Fibroblast of peridontal ligament (primary cell): ENCODE results near the gene TAF4.

Experiments used
- DNase-seq: peaks from one replicate; pipeline ENCODE4 v3.0.0-alpha.2; 2010; ENCODE audit errors: extremely low read depth

TAF4 gene

DNA sequence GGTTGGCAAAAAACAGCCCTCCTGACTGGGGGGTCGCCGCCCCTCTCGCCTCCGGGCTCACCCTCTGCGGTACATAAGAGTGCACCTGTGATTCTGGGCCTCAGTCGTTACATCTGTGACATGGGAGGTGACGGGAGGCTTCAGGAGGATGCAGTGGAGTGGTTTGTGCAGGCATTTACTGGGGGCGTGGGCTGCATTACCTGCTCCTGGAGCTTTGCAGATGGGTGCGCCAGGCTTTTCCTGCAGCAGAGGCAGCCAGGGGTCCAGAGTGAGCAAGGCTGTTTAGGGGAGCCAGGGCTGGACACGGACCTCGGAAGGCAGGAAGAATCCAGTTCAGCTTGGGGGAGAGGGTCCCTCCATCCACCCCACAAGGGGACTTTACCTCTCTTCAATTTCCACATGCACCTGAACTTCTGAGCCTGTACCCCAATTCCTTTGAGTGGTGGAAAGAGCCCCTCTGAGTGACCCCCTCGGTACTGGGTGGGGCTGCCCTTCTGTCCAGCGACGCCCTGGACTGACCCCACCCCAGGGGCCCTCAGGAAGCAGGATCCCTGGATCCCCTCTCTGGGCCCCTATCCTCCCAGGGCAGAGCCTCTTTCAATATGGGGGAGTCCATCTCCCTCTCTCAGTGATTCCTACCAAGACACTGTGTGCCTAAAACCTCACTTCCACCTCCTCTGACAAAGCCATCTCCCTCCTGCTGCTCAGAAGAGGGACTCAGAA lies 134.0 kb downstream of the TAF4 start:
- DNase-seq: no peak

- DNase-seq: no peak
Observed at GRCh38 chr20:61930776-61931475, 134.8 kb downstream of the TAF4 start.

DNA sequence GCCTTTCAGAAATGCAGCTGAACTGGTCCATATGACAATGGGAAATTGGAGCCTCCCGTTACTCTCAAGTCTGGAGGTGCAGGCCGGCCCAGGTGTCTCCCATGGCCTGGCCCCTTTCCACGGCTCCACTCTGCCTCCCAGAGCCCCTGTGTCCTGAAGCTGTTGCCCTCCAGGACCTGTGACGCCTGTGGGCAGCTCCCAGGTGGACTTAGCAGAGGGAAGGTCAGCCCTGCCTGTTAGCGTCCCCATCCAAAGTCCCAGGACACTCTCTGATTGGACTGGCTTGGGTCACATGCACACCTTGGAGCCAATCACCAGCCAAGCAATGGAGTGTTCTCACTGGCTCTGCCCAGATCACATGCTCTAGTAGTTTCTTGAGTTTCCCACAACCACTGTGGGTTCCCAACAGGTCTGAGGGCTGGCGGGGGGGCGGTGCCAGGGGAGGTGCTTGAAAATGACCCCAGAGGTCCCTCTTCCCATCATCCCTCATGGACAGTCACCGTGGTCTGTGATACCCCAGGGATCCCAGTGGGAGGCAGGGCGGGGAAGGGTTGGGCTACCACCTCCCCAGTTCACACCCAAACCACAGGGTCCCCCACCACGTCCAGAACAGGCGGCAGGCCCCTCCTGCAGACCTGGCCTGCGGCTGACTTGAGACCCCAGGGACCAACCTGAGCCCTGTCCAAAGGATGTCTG lies 135.6 kb downstream of the TAF4 start:
- DNase-seq: no peak

DNA sequence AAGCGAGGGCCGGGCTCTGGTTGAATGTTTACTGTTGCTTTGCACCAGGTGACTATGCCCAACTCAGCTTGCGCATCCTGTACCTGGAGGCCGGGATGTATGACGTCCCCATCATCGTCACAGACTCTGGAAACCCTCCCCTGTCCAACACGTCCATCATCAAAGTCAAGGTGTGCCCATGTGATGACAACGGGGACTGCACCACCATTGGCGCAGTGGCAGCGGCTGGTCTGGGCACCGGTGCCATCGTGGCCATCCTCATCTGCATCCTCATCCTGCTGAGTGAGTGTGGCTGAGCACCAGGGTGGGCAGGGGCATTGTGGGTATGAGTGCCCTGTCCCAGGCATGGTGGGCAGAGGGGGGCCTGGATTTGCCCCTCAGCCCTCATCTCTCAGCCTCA lies 136.1 kb downstream of the TAF4 start:
- DNase-seq: no peak

- no peak for DNase-seq
Observed at GRCh38 chr20:61927826-61928541, 137.7 kb downstream of the TAF4 start.

DNA sequence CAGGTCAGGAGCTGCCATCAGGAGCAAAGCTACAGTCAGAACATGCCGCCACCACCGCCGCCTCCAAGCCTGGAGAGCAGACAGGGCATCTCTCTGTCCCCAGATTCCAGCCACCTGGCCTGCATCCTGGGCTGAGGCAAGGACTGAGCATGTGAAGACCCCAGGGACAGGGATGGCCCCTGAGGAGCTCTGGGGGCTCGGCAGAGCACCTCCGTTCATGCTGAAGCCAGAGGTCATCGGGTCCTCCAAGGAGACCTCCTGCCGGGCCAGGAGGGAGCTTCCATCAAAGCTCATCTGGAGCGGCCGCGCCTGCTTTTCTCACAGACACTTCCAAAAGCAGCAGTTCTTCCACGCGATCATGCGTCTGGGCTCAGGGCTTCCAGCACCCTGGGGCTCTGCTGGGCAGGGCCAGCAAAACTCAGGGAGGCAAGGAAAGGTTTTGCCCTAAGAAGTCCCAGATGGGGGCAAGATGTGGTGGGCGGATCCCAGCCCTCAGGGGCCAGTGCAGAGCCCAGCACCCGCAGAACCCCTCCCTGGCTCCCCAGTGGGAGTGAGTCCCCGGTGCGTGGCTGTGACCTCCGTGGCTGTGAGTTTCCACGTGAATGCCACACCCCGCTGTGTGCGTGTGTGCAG lies 138.4 kb downstream of the TAF4 start:
- DNase-seq: no peak

DNA sequence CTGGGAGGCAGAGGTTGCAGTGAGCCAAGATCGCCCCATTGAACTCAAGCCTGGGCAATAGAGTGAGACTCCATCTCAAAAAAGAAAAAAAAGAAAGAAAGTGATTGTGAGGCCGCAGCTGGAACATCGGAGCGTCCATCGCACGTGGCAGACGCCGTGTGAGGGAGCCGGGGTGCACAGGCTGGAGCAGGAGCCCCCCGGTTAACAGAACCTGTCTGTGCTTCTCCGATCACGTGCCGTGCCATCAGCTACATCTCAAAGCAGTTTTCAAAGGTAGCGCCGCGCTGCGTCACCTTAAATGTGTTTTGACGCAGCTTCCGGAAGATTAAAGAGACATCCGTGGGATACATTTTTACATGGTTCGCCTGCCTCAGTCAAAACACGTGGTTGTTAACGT lies 138.9 kb downstream of the TAF4 start:
- no peak for DNase-seq

GRCh38 chr20:61926253-61926613 lies 139.4 kb downstream of the TAF4 start:
- DNase-seq: no peak

- no peak for DNase-seq
Observed at GRCh38 chr20:61925555-61926252, 140.0 kb downstream of the TAF4 start.

GRCh38 chr20:61924858-61925554 lies 140.7 kb downstream of the TAF4 start:
- DNase-seq: no peak
